ENCODE measurements around the gene UVRAG.

Gene UVRAG

GRCh38 chr11:75820645-75821044 is 5.6 kb downstream of the UVRAG start:
- TF ChIP-seq, protein P1, sequence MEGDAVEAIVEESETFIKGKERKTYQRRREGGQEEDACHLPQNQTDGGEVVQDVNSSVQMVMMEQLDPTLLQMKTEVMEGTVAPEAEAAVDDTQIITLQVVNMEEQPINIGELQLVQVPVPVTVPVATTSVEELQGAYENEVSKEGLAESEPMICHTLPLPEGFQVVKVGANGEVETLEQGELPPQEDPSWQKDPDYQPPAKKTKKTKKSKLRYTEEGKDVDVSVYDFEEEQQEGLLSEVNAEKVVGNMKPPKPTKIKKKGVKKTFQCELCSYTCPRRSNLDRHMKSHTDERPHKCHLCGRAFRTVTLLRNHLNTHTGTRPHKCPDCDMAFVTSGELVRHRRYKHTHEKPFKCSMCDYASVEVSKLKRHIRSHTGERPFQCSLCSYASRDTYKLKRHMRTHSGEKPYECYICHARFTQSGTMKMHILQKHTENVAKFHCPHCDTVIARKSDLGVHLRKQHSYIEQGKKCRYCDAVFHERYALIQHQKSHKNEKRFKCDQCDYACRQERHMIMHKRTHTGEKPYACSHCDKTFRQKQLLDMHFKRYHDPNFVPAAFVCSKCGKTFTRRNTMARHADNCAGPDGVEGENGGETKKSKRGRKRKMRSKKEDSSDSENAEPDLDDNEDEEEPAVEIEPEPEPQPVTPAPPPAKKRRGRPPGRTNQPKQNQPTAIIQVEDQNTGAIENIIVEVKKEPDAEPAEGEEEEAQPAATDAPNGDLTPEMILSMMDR (IDR thresholded peaks at IDR 0.05; ENCODE audit: extremely low read depth, insufficient read depth, missing control alignments) = no peak
- in situ Hi-C loops (cut with MboI; ENCODE audit: low pct_unique_long_range_greater_than_20kb, low sequenced_read_pairs, unreplicated experiment) = no loop called here
- no peak for DNase-seq (ENCODE audit: low spot score)

GRCh38 chr11:75821202-75821601 is 6.2 kb downstream of the UVRAG start:
- TF ChIP-seq, protein P1 (IDR thresholded peaks at IDR 0.05; ENCODE audit: extremely low read depth, insufficient read depth, missing control alignments) = no peak
- in situ Hi-C loops (cut with MboI; ENCODE audit: low pct_unique_long_range_greater_than_20kb, low sequenced_read_pairs, unreplicated experiment) = no loop called here
- no peak for DNase-seq (ENCODE audit: low spot score)

GRCh38 chr11:75822541-75822940 is 7.5 kb downstream of the UVRAG start:
- TF ChIP-seq, protein P1 (IDR thresholded peaks at IDR 0.05; ENCODE audit: extremely low read depth, insufficient read depth, missing control alignments) = no peak
- no peak for DNase-seq (ENCODE audit: low spot score)
- in situ Hi-C loops (cut with MboI; ENCODE audit: low pct_unique_long_range_greater_than_20kb, low sequenced_read_pairs, unreplicated experiment) = no loop called here

DNA sequence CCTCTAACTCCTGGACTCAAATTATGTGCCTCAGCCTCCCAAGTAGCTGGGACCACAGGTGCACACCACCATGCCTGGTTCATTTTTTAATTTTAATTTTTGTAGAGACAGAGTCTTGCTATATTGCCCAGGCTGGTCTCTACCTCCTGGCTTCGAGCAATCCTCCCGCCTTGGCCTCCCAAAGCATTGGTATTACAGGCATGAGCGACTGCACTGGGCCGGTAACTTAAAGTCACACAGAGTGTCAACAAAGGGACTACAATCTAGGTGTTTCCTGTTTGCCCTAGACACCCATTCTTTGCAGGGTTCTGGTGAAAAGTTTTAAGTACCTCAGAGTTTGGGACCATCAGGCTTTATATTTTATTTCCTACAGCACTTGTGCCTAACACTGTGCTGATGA is 8.4 kb downstream of the UVRAG start:
- in situ Hi-C loops (cut with MboI; ENCODE audit: low pct_unique_long_range_greater_than_20kb, low sequenced_read_pairs, unreplicated experiment) = no loop called here
- TF ChIP-seq, protein P1 (IDR thresholded peaks at IDR 0.05; ENCODE audit: extremely low read depth, insufficient read depth, missing control alignments) = no peak
- DNase-seq (ENCODE audit: low spot score) = no peak

GRCh38 chr11:75823946-75824345 is 8.9 kb downstream of the UVRAG start:
- DNase-seq (ENCODE audit: low spot score) = no peak
- in situ Hi-C loops (cut with MboI; ENCODE audit: low pct_unique_long_range_greater_than_20kb, low sequenced_read_pairs, unreplicated experiment) = no loop called here
- TF ChIP-seq, protein P1 (IDR thresholded peaks at IDR 0.05; ENCODE audit: extremely low read depth, insufficient read depth, missing control alignments) = no peak

GRCh38 chr11:75826461-75827230 is 11.6 kb downstream of the UVRAG start:
- TF ChIP-seq, protein P1 (IDR thresholded peaks at IDR 0.05; ENCODE audit: extremely low read depth, insufficient read depth, missing control alignments) = no peak
- DNase-seq (ENCODE audit: low spot score) = no peak
- in situ Hi-C loops (cut with MboI; ENCODE audit: low pct_unique_long_range_greater_than_20kb, low sequenced_read_pairs, unreplicated experiment) = no loop called here
